GM19240 (cell line): ENCODE results near the gene EP400.
"Not testable (repeated sequence)": the region's sequence is repeated elsewhere in the genome, so short reads cannot be mapped to it uniquely, and the experiment has no call there.

Experiments
- DNase-seq: peaks from one replicate; pipeline ENCODE4 v3.0.0; 2011; ENCODE audit warnings: low spot score; ENCODE audit not compliant: insufficient read length

The EP400 gene

GRCh38 chr12:132044661-132045412, 95.1 kb downstream of the EP400 start:
- no peak for DNase-seq

- no peak for DNase-seq
These were observed 96.0 kb downstream of the EP400 start for GRCh38 chr12:132045751-132046150.

- no peak for DNase-seq
These were observed 96.8 kb downstream of the EP400 start for GRCh38 chr12:132046561-132046960.

GRCh38 chr12:132047630-132048029, 97.9 kb downstream of the EP400 start:
- DNase-seq, result not testable (repeated sequence)

GRCh38 chr12:132049442-132049841, 99.7 kb downstream of the EP400 start:
- no peak for DNase-seq

GRCh38 chr12:132049876-132050275, 100.1 kb downstream of the EP400 start:
- DNase-seq, result no peak

- not testable (repeated sequence) for DNase-seq
These were observed 102.0 kb downstream of the EP400 start for GRCh38 chr12:132051718-132052117.

GRCh38 chr12:132052196-132052932, 102.6 kb downstream of the EP400 start:
- no peak for DNase-seq

- DNase-seq, result no peak
These were observed 103.9 kb downstream of the EP400 start for GRCh38 chr12:132053338-132054330.

GRCh38 chr12:132054983-132055382, 105.2 kb downstream of the EP400 start:
- DNase-seq, result no peak

- no peak for DNase-seq
These were observed 105.9 kb downstream of the EP400 start for GRCh38 chr12:132055535-132056096.

GRCh38 chr12:132056320-132056719, 106.6 kb downstream of the EP400 start:
- DNase-seq, result no peak

GRCh38 chr12:132056951-132057350, 107.2 kb downstream of the EP400 start:
- DNase-seq, result no peak

GRCh38 chr12:132057691-132058090, 107.9 kb downstream of the EP400 start:
- no peak for DNase-seq

- DNase-seq, result no peak
These were observed 111.5 kb downstream of the EP400 start for GRCh38 chr12:132061197-132061596.

GRCh38 chr12:132061641-132062430, 112.1 kb downstream of the EP400 start:
- no peak for DNase-seq

GRCh38 chr12:132062481-132062880, 112.7 kb downstream of the EP400 start:
- DNase-seq, result no peak

- no peak for DNase-seq
These were observed 113.7 kb downstream of the EP400 start for GRCh38 chr12:132063491-132063890.

GRCh38 chr12:132064631-132065030, 114.9 kb downstream of the EP400 start:
- DNase-seq, result no peak

GRCh38 chr12:132065203-132065602, 115.5 kb downstream of the EP400 start:
- no peak for DNase-seq
